Measurements from ENCODE around the gene PPEF1. TPM values are rescaled to one million over a fixed set of nuclear protein-coding genes. Genes with fewer than 3 reads are reported as not detected.

PPEF1 gene
- total RNA-seq, 1 donor from 2014 or later = not detected

DNA sequence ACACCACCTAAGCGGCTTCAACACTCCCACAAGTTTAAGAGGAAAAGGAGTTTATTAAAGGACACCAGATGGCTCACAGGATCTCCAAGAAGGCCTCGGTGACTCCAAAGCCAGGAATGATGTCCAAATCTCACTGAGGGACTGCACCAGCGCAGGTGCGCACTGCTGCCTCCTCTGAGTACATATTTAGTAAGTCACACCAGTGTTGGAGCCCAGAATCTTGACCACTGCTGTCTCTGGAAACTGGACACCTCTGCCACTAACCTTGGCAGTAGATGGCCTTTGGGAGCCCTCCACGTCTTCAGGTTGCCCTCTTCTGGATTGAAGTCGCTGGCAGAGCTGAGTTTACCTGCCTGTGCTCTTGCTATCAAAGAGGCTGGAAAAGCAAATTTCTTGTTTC is 25.4 kb upstream of the PPEF1 start:
- intact Hi-C loops (cut with micrococcal nuclease) = no loop called here
- DNase-seq (ENCODE audit: low spot score) = no peak
- Mint-ChIP-seq H3K27me3 (ENCODE audit: low read depth) (no peaks in the 10 kb centered on the region), H3K4me1 (ENCODE audit: low read depth) (peaks cover 5% of the 10 kb centered on the region), H3K9me3 (no peaks in the 10 kb centered on the region), H3K4me3 (ENCODE audit: low read depth) (no peak overlapping the region), H3K27ac (no peak overlapping the region), H3K36me3 (ENCODE audit: low read depth) (no peaks in the 10 kb centered on the region)

DNA sequence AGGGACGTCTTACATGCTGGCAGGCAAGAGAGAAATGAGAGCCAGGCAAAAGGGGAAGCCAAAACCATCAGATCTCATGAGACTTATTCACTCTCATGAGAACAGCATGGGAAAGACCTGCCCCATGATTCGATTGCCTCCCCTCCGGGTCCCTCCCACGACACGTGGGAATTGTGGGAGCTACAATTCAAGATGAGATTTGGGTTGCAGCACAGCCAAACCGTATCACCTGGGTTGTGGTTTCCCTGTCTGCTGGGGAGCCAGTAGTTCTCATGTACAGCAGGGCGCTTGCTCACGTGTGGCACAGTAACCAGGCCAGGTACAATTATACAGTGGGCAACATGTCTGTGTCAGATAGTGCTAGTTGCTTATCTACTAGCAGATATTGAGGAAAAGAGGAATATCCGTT is 24.5 kb upstream of the PPEF1 start:
- Mint-ChIP-seq H3K4me3 (ENCODE audit: low read depth) (no peak overlapping the region), H3K4me1 (ENCODE audit: low read depth) (no peaks in the 10 kb centered on the region), H3K27ac (no peak overlapping the region), H3K27me3 (ENCODE audit: low read depth) (no peaks in the 10 kb centered on the region), H3K9me3 (no peaks in the 10 kb centered on the region), H3K36me3 (ENCODE audit: low read depth) (no peaks in the 10 kb centered on the region)
- intact Hi-C loops (cut with micrococcal nuclease) = no loop called here
- no peak for DNase-seq (ENCODE audit: low spot score)

DNA sequence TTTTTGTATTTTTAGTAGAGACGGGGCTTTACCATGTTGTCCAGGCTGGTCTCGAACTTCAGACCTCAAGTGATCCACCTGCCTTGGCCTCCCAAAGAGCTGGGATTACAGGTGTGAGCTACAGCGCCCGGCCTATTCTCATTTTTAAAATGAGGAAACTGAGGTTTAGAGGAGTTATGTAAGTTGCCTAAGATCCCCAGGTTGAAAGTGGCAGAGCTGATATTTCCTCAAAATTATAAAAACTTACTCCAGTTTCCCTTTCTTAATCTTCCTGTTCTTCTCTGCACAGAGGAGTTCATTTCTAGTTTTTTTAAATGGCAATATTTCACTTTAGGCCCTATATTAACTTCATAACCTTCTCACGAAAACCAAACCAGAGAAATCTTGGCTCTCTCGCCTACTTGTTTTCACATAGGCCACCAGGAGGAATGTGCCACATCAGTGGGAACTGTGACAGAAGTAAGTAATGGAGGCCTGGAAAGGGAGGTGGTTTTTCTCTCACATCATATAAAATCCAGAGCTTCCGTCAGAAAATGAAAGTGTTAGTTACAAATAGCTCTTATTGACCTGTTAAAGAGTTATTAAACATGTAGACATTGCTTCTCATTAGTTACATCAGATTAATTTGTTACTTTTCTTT is 19.5 kb upstream of the PPEF1 start:
- Mint-ChIP-seq H3K9me3 (no peaks in the 10 kb centered on the region), H3K4me3 (ENCODE audit: low read depth) (no peak overlapping the region), H3K27ac (no peak overlapping the region), H3K27me3 (ENCODE audit: low read depth) (no peaks in the 10 kb centered on the region), H3K36me3 (ENCODE audit: low read depth) (no peaks in the 10 kb centered on the region), H3K4me1 (ENCODE audit: low read depth) (no peaks in the 10 kb centered on the region)
- intact Hi-C loops (cut with micrococcal nuclease) = no loop called here
- no peak for DNase-seq (ENCODE audit: low spot score)

DNA sequence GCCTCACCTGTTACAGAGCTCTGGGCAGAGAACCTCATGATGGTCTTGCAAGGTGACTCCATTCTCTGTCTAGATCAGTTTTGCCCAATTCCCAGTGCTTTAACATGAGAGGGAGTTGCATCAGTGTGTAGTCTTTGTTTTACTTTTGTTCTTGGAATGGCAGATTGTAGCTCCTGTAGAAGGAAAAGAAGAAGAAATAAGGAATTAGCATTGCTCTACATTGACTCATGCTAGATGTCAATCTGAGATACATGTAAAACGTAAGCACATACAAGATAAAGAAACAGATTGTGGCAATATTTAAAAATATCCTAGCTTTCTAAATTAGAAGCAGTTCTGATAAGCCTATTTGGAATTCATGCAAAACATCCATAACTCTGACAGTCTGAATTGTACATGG is 16.0 kb upstream of the PPEF1 start:
- intact Hi-C loops (cut with micrococcal nuclease) = no loop called here
- no peaks in the 10 kb centered on the region for H3K36me3 Mint-ChIP-seq (ENCODE audit: low read depth)
- H3K4me3 Mint-ChIP-seq (ENCODE audit: low read depth) = no peak overlapping the region
- no peak overlapping the region for H3K27ac Mint-ChIP-seq
- H3K4me1 Mint-ChIP-seq (ENCODE audit: low read depth) = no peaks in the 10 kb centered on the region
- H3K27me3 Mint-ChIP-seq (ENCODE audit: low read depth) = no peaks in the 10 kb centered on the region
- no peaks in the 10 kb centered on the region for H3K9me3 Mint-ChIP-seq
- no peak for DNase-seq (ENCODE audit: low spot score)

DNA sequence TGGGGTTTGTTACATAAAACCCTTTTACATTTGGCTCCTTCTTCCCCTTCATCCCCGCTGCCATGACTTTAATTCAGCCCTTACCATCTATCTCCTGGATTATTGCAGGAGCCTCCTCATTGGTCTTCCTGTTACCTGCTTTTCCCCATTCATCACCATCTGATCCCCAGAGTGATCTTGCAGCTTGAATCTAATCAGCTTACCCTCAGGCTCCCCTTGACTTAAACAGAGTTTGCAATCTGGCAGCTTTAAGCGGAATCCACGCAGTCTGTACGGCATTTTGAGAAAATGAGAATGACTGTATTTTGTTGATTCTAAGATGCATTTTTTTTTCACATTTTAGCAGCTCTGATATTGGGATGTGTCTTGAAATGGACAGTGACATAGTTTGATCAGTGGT is 14.9 kb upstream of the PPEF1 start:
- no peak overlapping the region for H3K4me3 Mint-ChIP-seq (ENCODE audit: low read depth)
- no peak overlapping the region for H3K27ac Mint-ChIP-seq
- no peak for DNase-seq (ENCODE audit: low spot score)
- H3K36me3 Mint-ChIP-seq (ENCODE audit: low read depth) = no peaks in the 10 kb centered on the region
- intact Hi-C loops (cut with micrococcal nuclease) = no loop called here
- no peaks in the 10 kb centered on the region for H3K27me3 Mint-ChIP-seq (ENCODE audit: low read depth)
- H3K9me3 Mint-ChIP-seq = no peaks in the 10 kb centered on the region
- H3K4me1 Mint-ChIP-seq (ENCODE audit: low read depth) = no peaks in the 10 kb centered on the region

DNA sequence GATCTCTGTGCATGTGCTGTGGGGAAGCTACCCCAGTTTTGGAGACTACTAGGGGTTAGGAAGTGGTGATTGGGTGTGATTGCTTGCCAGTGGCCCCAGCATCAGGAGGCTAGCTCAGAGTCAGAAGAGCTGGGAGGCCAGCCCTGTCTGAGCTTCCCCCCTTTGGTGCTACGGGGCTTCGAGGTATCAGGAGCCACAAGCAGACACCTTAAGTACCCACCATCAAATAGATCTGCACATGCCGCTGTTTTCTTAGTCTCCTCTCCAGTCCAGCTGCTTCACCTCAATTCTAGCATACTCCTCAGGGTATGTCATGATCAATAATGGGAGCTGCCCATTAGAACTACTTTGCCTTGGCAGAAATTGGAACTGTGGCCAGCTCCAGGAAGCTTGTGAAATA is 10.8 kb upstream of the PPEF1 start:
- Mint-ChIP-seq H3K9me3 (no peaks in the 10 kb centered on the region), H3K4me1 (ENCODE audit: low read depth) (no peaks in the 10 kb centered on the region), H3K36me3 (ENCODE audit: low read depth) (no peaks in the 10 kb centered on the region), H3K4me3 (ENCODE audit: low read depth) (no peak overlapping the region), H3K27me3 (ENCODE audit: low read depth) (no peaks in the 10 kb centered on the region), H3K27ac (no peak overlapping the region)
- intact Hi-C loops (cut with micrococcal nuclease) = no loop called here
- DNase-seq (ENCODE audit: low spot score) = no peak

DNA sequence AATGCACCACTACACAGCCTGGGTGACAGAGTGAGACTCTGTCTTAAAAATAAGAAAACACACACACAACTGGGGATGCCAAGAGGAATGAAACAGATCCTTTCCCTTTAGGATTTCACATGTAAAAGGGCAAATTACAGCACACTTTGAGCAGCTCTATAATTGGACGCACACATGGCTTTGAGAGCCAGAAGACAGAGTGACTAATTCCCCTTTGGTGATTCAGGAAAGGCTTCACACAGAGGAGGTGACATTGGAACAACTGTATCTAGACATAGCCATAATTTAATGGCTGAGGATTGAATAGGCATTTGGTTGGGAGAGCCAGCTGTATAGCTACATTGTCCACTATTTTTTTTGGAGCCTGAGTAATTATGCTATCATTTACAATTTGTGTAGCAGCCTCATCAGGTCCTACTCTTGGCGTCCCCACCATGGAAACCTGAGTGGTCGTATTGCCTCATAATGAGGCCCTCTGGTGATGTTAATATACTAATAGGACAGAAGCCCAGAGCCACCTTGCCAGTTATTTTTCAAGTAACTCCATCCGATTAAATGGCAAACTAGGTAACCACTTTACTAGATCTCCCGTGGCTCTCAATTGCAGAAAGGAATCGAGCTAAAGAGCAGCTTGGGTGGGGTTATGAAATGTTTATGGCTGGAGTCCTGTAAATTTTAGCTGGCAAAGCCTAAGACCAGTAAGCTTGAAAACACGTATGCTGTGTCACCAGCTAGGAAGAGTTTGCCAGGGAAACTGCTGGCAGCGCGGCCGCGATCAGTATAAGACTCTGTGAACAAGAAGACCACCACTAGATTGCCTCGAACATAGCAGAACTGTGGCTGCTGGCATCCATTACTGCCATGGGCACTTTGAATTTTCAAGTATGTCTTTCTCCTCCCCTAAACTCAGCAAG is 8.5 kb upstream of the PPEF1 start:
- intact Hi-C loops (cut with micrococcal nuclease) = no loop called here
- Mint-ChIP-seq H3K4me1 (ENCODE audit: low read depth) (no peaks in the 10 kb centered on the region), H3K4me3 (ENCODE audit: low read depth) (no peak overlapping the region), H3K36me3 (ENCODE audit: low read depth) (no peaks in the 10 kb centered on the region), H3K27ac (no peak overlapping the region), H3K9me3 (no peaks in the 10 kb centered on the region), H3K27me3 (ENCODE audit: low read depth) (no peaks in the 10 kb centered on the region)
- DNase-seq (ENCODE audit: low spot score) = no peak

DNA sequence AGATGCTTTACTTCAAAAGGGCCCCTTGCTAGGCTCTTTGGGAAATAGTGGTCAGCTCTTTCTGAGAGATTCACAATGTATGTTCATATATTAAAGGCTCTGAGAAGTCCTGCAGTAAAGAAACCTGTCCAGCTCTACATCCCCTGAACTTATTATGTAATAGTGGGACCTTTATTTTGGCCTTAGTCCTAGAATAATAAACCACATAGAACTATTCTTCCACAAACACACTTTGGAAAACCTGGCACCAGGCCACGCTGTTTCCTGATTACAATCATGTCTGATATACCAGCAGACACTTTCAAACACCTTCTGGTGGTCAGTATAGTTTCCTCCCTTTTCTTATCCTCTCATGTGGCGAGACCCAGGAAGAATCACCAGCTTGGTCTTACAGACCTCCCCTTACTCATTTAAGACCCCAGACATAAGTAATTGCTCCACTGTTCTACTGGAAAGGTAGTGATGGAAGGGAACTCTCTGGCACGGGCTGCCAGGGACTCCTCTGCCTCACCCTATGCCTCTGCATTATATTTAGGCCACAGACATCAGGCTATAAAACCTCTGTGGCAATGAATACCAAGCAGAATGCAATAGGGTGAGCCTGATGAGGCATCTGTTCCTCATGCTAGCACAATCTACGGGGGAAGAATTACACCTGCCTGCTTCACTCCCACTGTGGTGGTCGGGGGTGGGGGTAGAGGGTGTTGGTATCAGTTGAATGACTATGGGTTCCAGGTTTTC is 5.7 kb upstream of the PPEF1 start:
- no peaks in the 10 kb centered on the region for H3K36me3 Mint-ChIP-seq (ENCODE audit: low read depth)
- H3K27me3 Mint-ChIP-seq (ENCODE audit: low read depth) = no peaks in the 10 kb centered on the region
- intact Hi-C loops (cut with micrococcal nuclease) = no loop called here
- DNase-seq (ENCODE audit: low spot score) = no peak
- no peak overlapping the region for H3K4me3 Mint-ChIP-seq (ENCODE audit: low read depth)
- H3K9me3 Mint-ChIP-seq = no peaks in the 10 kb centered on the region
- H3K27ac Mint-ChIP-seq = no peak overlapping the region
- no peaks in the 10 kb centered on the region for H3K4me1 Mint-ChIP-seq (ENCODE audit: low read depth)

DNA sequence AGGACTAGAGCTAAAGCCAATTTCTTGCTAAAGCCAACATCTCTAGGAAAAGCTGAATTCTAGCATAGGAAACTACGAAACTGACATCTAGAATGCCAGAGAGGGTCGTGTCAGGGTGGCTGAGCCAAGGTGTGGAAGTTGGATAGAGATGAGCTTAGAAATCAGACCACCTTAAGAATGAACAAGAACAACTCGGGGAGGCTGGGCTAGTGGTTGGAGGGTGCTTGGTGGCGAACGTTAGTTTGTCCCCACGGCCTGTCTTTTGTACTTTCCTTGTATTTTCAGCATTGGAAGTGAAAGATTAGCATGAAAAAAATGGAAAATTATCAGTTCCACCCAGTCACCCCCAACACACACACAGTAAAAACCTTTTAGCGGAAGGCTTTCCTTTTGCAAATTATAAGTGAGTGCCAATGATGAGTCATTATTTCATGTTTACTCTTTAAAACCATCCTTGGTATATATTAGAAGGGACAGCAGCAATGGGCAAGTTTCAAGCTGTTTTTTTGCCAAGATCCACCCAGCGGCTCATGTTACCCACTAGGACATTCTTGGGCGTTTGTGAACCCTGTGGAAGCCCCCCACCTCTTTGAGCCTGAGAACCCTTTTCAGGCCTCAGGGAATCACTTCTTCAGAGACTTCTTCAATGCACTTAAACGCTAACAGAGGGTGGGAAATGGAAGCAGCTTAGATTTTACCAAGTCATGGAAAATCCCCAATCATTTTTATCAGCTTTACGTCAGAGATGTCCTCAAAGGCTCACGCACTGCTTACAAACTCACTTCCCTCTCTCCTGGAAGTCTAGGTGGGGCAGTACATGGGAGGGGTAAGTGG is 4.9 kb upstream of the PPEF1 start:
- Mint-ChIP-seq H3K27ac (no peak overlapping the region), H3K9me3 (no peaks in the 10 kb centered on the region), H3K27me3 (ENCODE audit: low read depth) (no peaks in the 10 kb centered on the region), H3K36me3 (ENCODE audit: low read depth) (no peaks in the 10 kb centered on the region), H3K4me1 (ENCODE audit: low read depth) (no peaks in the 10 kb centered on the region), H3K4me3 (ENCODE audit: low read depth) (no peak overlapping the region)
- DNase-seq (ENCODE audit: low spot score) = no peak
- intact Hi-C loops (cut with micrococcal nuclease) = no loop called here

DNA sequence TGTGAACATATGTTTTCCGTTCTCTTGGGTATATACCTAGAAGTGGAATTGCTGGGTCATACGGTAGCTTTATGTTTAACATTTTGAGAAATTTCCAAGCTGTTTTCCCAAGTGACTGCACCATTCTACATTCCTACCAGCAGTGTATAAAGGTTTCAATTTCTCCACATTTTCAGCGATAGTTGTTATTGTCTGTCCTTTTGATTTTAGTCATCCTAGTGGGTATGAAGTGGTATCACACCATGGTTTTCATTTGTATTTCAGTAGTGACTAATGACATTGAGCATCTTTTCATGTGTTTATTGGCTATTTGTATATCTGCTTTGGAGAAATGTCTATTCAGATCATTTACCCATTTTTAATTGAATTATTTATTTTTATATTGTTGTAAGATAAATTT is 2.4 kb downstream of the PPEF1 start:
- peaks cover 1% of the 10 kb centered on the region for H3K27me3 Mint-ChIP-seq (ENCODE audit: low read depth)
- no peaks in the 10 kb centered on the region for H3K9me3 Mint-ChIP-seq
- H3K27ac Mint-ChIP-seq = no peak overlapping the region
- H3K36me3 Mint-ChIP-seq (ENCODE audit: low read depth) = no peaks in the 10 kb centered on the region
- no peaks in the 10 kb centered on the region for H3K4me1 Mint-ChIP-seq (ENCODE audit: low read depth)
- intact Hi-C loops (cut with micrococcal nuclease) = no loop called here
- no peak overlapping the region for H3K4me3 Mint-ChIP-seq (ENCODE audit: low read depth)
- no peak for DNase-seq (ENCODE audit: low spot score)

DNA sequence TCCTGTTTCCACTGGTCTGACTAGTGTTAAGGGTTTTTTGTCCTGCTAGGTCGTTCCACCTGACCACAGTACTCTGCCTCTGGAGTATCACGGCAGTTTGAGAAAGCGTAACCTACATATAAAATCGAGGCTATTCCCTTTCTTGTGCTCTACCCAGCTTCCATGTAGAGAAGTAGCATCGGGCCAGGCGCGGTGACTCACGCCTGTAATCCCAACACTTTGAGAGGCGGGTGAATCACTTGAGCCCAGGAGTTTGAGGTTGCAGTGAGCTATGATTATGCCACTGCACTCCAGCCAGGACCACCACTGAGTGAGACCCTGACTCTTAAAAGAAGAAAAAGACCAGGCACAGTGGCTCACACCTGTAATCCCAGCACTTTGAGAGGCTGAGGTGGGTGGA is 7.5 kb downstream of the PPEF1 start:
- H3K27me3 Mint-ChIP-seq (ENCODE audit: low read depth) = no peaks in the 10 kb centered on the region
- H3K27ac Mint-ChIP-seq = no peak overlapping the region
- intact Hi-C loops (cut with micrococcal nuclease) = no loop called here
- H3K9me3 Mint-ChIP-seq = no peaks in the 10 kb centered on the region
- no peaks in the 10 kb centered on the region for H3K36me3 Mint-ChIP-seq (ENCODE audit: low read depth)
- no peaks in the 10 kb centered on the region for H3K4me1 Mint-ChIP-seq (ENCODE audit: low read depth)
- DNase-seq (ENCODE audit: low spot score) = no peak
- no peak overlapping the region for H3K4me3 Mint-ChIP-seq (ENCODE audit: low read depth)

DNA sequence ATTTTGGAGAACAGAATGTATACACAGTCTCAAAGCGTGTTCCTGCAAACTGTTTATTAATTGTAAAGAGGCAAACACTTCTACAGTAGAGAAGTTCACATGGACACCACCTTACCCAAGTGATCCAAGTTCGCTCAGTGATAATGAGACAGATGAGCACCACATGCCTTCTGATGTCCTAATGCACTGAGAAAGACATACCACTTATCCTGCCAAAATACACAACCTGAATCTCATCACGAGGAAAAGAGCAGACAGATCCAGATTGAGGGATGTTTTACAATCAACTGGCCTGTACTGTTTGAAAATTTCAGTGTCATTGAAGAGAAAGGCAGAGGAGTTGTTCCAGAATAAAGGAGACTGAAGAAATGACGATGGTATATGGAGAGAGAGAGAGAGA is 12.4 kb downstream of the PPEF1 start:
- Mint-ChIP-seq H3K4me3 (ENCODE audit: low read depth) (no peak overlapping the region), H3K27ac (no peak overlapping the region), H3K36me3 (ENCODE audit: low read depth) (no peaks in the 10 kb centered on the region), H3K9me3 (no peaks in the 10 kb centered on the region), H3K4me1 (ENCODE audit: low read depth) (no peaks in the 10 kb centered on the region), H3K27me3 (ENCODE audit: low read depth) (no peaks in the 10 kb centered on the region)
- no peak for DNase-seq (ENCODE audit: low spot score)
- intact Hi-C loops (cut with micrococcal nuclease) = no loop called here

Measured in activated T-helper 2 cell treated with anti-CD3 and anti-CD28 coated beads, Interferon-gamma antibody, Interleukin-2, Interleukin-4, amounts not matched to agents 10 μg/mL and 5 μg/mL and 100 μg/mL, durations not matched to agents 14 hours and 24 hours and 36 hours (primary cell).